Lung (tissue), 12 donors: Measurements from ENCODE around the gene BORCS5. TPM values are rescaled to one million over a fixed set of nuclear protein-coding genes. Genes with fewer than 3 reads are reported as not detected.

Source experiments
- ATAC-seq: fragments of 200-7000 bp; cut with Tn5 transposase; one replicate; pipeline ENCODE4 v1.9.1; 2020; ENCODE audit warnings: moderate number of reproducible peaks; ENCODE audit not compliant: insufficient read depth, low FRiP score
- DNase-seq, 3 donors: peaks; one replicate each; pipeline ENCODE4 v3.0.0-alpha.2; 2013 to 2017
- H3K27ac ChIP-seq, 2 donors: one replicate each; pipeline ENCODE4 v1.5.1; 2013; ENCODE audit warnings: mild to moderate bottlenecking in 2 of 2, moderate library complexity in 2 of 2, control low read depth in 1 of 2, inconsistent platforms in 1 of 2, low read depth in 1 of 2, low read length in 1 of 2
- H3K27me3 ChIP-seq, 3 donors: one replicate each; pipeline ENCODE4 v1.5.1; 2013; ENCODE audit warnings: low read length in 2 of 3; ENCODE audit not compliant: control insufficient read depth in 3 of 3, insufficient read depth in 3 of 3
- H3K36me3 ChIP-seq, 4 donors: one replicate each; pipeline ENCODE4 v1.5.1; 2013; ENCODE audit warnings: low read length in 4 of 4, mild to moderate bottlenecking in 1 of 4, moderate library complexity in 1 of 4; ENCODE audit not compliant: control insufficient read depth in 4 of 4, insufficient read depth in 4 of 4
- H3K4me1 ChIP-seq, 5 donors: one replicate each; pipeline ENCODE4 v1.5.1; 2013; ENCODE audit warnings: low read length in 5 of 5, mild to moderate bottlenecking in 2 of 5, moderate library complexity in 1 of 5; ENCODE audit not compliant: control insufficient read depth in 5 of 5, insufficient read depth in 5 of 5
- H3K4me3 ChIP-seq: one replicate; pipeline ENCODE4 v1.5.1; 2013; ENCODE audit warnings: mild to moderate bottlenecking, control low read depth, moderate library complexity
- H3K9ac ChIP-seq, 2 donors: one replicate each; pipeline ENCODE4 v1.5.1; 2013; ENCODE audit warnings: low read length in 2 of 2, control low read depth in 1 of 2; ENCODE audit not compliant: insufficient read depth in 1 of 2
- H3K9me3 ChIP-seq, 4 donors: one replicate each; pipeline ENCODE4 v1.5.1; 2013; ENCODE audit warnings: low read length in 3 of 4, mild to moderate bottlenecking in 1 of 4, moderate library complexity in 1 of 4; ENCODE audit not compliant: control insufficient read depth in 4 of 4, insufficient read depth in 3 of 4
- CTCF ChIP-seq: IDR thresholded peaks from 2 replicates; pipeline ENCODE4 v1.5.1; 2012; ENCODE audit warnings: mild to moderate bottlenecking; ENCODE audit errors: control extremely low read depth, extremely low read depth
- whole genome bisulfite sequencing, 2 donors: extraction: QIAGEN DNeasy Blood & Tissue Kit; methylation state at CpG; one replicate each; pipeline ENCODE4 v1.1.7; 2013; 5-methylcytosine and 5-hydroxymethylcytosine counted together
- polyA plus RNA-seq, 2 donors: library from polyadenylated mRNA; stranded (reverse); fragments of 200-250 nt; gene quantifications; one replicate each; pipeline ENCODE4 v1.2.1, GENCODE V29; 2013
- total RNA-seq, 2 donors: library from RNA; depleted of rRNA in 1 of 2; stranded (reverse); fragments of >200 nt in 1 of 2; gene quantifications; one replicate each; pipeline ENCODE4 v1.2.1, GENCODE V29; 2014 to 2021
- donor health status: control.
- donor health status: control.
- donor health status: Bipolar disorder and iron deficiency.
- donor health status: healthy.
- donor health status: DM: yes; HTN: yes; CAD: no.

BORCS5 gene
- total and polyA plus RNA-seq, 4 donors = 4.7 to 26.8 (median 10.3) TPM

GRCh38 chr12:12441429-12441807 is 84.5 kb downstream of the BORCS5 start:
- ATAC-seq (no peak), DNase-seq (no peak)
- WGBS, 2 donors = 88 to 97% methylated on average over 2 of the region's 2 CpGs
- Histone ChIP-seq H3K9me3 (no peaks in the 10 kb centered on the region), H3K4me3 (no peak overlapping the region), H3K4me1 (peaks cover 7 to 53% (median 21%) of the 10 kb centered on the region in 5 donors), H3K36me3 (peaks cover 0 to 2% (median 0%) of the 10 kb centered on the region in 4 donors), H3K9ac (no peak overlapping the region), H3K27ac (peak overlapping the region in 1 of 2 donors; percentile 64), H3K27me3 (no peaks in the 10 kb centered on the region)
- TF ChIP-seq CTCF = no peak

DNA sequence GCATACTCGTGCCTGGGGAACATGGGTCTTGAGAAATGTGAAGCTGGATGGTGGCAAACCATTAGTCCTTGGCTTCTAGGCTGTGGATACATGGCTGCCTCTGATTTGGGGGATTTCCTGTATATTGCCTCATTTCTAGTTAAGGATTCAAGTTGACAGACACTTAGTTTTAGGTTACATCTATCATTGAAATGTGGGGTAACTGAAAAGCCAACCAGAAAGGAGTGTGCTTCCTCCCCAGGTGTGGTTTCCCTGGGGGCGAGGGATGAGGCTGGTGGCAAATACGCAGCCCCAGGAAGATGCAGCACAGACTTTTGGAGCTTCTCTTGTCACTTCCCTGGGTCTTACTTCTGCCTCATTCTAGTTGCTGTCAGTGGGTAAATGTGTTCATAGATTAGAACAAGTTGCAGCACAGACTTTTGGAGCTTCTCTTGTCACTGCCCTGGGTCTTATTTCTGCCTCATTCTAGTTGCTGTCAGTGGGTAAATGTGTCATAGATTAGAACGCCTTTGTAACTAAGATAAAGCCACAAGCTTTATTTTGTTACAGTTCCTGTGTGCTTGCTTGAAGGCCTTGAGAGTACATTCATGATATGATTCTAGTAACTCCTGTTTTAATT is 85.1 kb downstream of the BORCS5 start:
- TF ChIP-seq CTCF = no peak
- no peak overlapping the region for H3K9ac ChIP-seq
- 38 to 61% methylated on average over 4 of the region's 4 CpGs for WGBS, 2 donors
- no peak overlapping the region for H3K4me3 ChIP-seq
- no peaks in the 10 kb centered on the region for H3K36me3 ChIP-seq
- peaks cover 7 to 58% (median 21%) of the 10 kb centered on the region in 5 donors for H3K4me1 ChIP-seq
- H3K27me3 ChIP-seq = no peaks in the 10 kb centered on the region
- ATAC-seq (no peak), DNase-seq (peak in 1 of 3 donors; percentile 66)
- no peaks in the 10 kb centered on the region for H3K9me3 ChIP-seq
- peak overlapping the region; percentile 48 to 76 for H3K27ac ChIP-seq

DNA sequence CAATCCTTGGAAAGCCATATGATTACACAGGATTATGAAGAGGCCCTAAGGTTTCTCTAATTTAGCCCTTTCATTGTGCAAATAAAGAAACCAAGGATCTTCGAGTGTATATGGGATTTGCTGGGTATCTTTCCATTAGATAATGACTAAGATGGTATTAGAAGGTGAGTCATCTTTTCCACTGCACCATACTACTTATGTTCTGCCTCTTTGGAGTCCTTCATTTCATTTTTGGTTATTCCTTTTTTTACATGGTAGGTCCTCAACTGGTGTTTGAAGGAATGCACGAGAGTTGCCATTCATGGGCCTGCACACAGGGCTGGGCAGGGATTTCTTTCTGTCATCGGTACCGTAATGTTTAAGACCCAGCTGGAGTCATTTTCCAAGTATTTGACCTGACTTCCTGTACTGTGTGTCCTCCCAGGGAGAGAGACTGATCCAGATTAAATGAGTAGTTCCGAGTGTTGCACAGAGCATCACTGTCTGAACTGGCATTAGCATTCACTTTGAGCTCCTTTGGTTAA is 85.7 kb downstream of the BORCS5 start:
- Histone ChIP-seq H3K27me3 (no peaks in the 10 kb centered on the region), H3K27ac (peak overlapping the region; percentile 48 to 65), H3K9ac (no peak overlapping the region), H3K4me1 (peaks cover 12 to 65% (median 27%) of the 10 kb centered on the region in 5 donors), H3K4me3 (no peak overlapping the region), H3K36me3 (no peaks in the 10 kb centered on the region), H3K9me3 (no peaks in the 10 kb centered on the region)
- ATAC-seq = no peak
- 67 to 86% methylated on average over 5 of the region's 5 CpGs for WGBS, 2 donors
- TF ChIP-seq CTCF = no peak
- DNase-seq = no peak
